Right hindlimb (tissue), 1 donor: ENCODE results near the gene PTPN2.

Experiments used
- DNase-seq: peaks from one replicate; pipeline ENCODE4 v3.0.0-alpha.2; 2018

Gene PTPN2

DNA sequence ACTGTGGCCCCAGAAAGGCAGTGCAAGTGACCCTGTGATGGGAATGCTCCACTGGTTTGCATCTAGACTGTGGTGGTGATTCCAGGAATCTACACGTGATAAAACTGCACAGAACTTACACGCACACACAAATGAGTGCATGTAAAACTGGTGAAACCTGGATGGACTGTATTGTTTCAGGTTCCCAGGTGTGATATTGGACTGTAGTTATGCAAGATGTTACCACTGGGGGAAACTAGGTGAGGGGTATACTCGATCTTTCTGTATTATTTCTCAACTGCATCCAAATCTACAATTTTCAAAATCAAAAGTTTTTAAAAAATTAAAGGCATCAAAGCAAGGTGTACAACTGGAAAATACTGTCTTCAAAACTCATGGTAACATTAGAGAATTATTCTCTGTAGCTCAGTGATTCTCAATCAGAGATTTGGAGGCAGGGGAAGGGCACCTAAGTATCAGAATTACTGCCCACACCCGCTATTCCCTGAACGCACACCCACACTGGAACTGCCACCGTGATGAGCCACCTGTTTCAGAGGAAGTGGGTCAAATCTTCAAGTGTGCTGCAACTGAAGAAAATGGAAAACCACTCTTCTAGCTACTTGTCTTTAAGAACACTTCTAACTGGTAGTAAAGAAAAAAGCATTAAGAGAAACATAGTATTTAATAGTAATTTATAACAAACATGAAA is 26.7 kb downstream of the PTPN2 start:
- no peak for DNase-seq

DNA sequence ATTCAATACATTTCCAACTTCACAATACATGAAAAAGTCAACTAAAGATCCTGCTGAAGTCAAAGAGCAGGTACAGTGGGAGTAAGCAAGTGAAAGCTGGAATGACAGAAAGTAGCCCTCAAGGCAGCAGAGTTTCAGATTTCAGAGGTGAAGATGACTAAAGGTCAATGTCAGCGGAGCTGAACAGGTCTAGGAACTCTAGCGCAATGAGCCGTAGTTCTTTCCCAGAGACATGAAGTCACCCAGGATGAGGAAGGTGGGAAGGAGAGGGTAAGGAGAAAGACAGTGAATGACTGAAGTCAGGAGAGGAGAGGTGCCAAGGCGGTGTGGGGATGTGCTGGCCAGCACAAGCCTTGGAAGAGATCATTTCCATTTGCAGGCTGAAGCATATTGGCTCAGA is 28.1 kb downstream of the PTPN2 start:
- no peak for DNase-seq

DNA sequence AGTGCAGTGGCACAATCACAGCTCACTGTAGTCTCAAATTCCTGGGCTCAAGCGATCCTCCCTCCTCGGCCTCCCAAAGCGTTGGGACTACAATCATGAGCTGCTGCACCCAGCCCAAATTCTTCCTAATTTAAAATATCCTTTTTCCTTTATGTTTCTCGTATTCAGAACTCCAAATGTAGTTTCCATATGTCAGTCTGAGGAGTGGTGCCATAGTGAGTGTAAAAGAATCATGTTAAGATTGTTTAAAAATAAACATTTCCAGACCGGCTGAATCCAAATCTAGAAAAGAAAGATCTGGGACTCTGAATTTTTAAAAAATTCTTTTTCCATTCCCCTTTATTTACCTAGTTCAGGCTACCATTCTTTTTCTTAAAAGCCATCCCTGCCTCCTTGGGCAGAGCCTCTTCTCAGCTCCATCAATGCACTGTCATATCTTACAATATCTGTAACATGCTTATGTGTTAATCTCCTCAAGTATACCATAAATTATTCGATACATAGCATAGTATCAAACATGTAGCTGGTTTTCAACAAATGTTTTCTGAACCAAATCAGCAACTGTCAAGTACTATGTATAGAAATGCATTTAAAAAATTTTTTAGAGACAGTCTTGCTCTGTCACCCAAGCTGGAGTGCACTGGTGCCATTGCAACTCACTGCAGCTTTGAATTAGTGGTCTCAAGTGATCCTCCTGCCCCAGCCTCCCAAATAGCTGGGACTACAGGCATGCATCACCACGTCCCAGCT is 31.3 kb downstream of the PTPN2 start:
- DNase-seq, result no peak

DNA sequence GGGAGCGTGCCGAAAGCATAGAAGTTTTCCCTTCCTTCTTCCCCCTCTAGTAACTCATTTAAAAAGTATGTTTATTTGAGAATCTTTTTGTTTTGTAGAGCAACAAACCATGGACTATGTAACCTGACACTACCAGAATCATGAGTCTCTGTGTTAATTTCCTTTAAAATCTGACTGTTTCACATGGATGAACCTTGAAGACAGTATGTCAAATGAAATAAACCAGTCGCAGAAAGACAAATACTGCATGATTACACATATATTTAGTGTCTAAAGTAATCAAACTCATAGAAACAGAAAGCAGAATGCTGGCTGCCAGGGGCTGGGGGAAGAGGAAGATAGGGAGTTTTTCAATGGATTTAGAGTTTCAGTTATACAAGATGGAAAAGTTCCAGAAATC is 32.3 kb downstream of the PTPN2 start:
- no peak for DNase-seq

DNA sequence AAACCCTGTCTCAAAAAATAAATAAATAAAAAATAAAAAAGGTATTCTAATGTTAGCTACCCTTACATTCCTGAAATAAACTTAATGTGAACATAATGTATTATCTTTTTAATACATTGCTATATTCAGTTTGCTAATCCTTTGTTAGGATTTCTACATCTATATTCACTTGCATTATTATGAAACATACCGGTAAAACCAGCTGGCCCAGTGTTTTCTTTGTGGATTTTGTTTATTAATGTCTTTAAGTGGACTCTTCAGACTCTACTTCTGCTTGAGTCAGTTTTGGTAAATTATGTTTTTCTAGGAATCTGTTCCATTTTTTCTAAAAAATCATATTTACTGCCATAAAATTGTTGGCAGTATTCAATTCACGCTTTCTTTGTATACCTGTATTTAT is 34.5 kb downstream of the PTPN2 start:
- DNase-seq, result no peak

DNA sequence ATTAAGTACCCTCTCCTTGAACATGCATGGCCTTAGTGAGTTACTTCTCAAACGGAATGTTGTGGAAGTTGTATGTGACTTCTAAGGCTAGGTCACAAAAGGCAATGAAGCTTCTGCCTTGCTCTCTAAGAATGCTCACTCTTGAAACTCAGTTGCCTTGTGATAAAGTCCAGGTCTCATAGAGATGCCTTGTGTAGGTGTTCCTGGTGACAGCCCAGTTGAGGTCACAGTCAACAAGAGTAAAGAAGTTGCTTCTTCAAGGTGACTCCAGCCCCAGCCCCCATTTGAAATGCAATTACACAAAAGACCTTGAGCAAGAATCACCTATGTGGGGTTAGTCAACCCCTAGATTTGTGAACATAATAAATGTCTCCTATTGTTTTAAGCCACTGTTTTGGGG is 35.6 kb downstream of the PTPN2 start:
- DNase-seq, result no peak

DNA sequence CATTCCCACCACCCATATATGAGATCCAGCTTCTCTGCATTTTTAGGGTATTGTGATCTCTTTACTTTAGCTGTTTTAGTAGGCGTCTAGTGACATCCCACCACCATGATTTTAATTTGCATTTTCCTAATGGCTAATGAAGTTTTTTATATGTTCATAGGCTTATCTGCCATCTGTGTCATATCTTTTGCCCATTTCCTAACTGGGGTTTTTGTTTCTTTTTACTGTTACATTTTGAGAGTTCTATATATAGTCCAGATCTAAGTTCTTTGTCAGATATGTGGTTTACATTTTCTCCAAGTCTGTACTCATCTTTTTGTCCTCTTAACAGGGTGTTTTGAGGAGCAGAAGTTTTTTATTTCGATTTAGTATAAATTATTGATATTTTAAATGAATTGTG is 39.6 kb downstream of the PTPN2 start:
- no peak for DNase-seq

DNA sequence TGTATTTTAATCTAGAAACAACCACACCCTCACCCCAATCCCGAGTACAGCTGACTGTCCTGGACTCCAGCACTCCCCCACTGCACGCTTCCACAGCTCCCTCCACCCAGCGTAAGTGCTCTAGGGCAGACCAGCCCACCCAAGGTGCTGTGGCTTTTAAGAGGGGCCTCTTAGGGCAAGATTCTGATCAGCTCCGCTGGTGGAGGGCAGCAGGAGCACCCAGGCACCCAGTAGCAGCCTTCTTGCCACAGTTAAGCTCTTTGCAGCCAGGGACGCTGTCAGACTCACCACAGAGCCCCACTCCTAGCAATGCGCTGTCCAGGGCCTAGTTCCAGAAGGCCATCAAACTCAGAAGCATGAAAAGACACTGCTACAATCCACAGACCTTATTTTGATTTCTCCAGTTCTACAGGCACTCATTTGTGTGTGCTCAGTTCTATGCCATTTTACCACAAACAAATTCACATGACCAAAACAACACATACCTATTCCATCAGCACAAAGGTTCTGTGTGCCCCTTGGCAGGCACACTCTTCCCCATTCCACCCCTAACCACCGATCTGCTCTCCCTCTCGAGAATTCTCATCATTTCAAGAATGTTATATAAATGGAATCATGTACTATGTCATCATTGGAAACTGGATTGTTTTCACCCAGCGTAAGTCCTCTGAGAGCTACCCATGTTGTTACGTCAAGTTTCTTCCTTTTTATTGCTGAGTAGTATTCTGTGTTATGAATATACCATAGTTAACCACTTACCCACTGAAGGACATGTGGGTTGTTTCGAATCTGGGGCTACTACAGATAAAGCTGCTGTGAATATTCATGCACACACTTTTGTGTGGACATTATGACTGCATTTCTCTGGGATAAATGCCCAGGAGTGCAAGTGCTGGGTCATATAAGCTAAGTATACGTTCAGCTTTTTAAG is 40.4 kb downstream of the PTPN2 start:
- no peak for DNase-seq

DNA sequence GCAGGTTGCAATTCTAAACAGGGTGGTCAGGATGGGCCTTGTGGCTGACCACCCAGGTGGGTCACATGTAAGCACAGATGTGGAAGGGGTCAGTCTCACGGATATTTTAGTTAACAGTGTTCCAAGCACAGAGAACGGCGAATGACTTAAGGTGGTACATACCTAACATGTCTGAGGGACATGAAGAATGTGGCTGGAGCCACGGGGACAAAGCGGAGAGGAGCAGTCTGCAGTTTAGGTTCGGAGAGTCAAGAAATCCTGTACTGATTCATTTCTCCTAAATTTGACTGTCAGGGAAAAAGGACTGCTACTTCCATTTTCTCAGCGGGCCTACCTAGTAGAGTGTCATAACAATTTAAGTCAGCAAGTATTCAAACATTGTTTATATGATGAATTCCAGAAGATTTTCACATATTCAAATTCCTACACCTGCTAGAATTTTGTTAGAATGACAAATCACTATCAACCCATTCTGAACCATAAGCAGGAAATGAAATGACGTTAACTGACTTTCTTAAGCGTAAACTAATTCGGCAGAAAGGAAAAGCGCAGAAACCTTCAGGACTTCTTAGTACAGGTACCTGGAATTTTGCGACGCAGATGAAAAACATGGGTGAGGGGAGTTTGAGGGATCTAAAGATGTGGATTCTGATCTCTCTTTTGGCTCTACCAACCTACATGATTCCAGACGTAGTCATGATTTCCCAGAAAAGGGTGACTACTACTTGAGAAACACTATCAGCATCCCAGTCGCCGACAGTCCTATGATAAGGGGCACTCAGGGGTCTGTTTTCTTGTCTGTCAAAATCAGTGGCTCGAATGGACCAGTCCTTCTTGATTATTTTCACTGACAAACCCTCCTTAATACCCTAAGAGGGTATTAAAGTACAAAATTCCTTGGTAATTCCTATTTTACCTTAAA is 41.3 kb downstream of the PTPN2 start:
- DNase-seq, result no peak

DNA sequence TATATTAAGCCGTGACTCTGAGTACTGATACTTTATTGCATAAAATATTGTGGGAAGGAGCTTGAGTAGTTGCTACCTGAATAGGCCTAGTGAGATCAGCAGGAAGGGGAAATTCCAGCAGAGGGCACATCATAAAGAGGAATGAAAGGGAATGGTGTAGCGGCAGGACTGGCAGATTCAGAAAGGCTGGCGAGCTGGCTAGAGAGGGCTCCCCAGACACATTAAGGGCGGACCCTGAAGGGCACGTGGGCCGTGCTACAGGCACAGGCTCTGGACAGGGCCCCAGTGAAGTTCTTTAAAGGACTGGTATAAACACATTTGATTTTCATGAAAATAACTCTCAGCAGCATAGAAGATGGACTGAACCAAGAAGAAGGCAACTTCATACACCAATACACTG is 43.0 kb downstream of the PTPN2 start:
- DNase-seq, result no peak

DNA sequence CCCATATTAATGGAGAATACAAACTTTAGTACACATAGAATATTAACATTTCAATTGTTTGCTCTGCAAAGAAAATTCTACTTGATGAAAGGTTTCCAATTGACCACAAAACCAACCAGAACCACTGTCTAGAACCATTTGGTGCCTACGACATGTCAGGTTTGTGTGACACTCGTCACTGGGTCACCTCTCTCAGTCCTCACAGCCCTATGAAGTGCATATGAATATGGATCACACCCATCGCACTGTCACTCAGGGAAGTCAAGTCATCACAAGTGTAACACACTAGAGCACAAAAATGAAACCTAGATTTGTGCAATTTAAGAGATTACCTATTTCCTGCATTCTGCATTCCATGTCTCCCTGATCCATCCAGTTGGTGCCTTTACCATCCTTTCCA is 43.7 kb downstream of the PTPN2 start:
- DNase-seq, result no peak

DNA sequence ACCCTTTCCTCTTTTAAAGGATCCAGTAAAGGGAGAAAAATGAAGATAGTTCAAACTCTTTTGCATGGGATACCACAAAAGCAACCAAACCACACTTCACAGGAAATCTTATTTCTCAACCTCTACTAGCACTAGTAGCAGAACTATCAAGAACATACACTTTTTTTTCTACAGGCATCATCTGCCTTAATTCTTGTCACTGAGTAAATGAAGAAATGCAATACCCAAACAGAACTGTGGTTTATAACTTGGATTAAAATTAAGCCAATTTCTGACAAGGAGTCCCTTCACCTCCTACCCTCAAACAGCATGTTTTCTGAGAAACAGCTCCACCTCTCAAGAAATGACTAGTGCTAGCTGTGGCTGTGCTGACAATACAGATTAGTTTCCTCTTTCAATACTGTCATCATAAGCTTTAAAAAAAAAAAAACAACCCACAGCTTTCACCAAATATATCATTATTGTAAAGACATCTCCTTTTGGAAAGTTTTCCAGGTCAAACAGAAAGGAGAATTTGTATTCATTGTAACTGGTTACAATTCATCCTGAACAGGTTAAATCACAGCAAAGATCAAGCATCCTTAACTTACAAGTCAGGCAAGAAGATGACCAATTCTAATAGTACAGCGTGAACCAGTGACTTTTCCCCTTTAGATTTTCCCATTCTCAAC is 44.4 kb downstream of the PTPN2 start:
- no peak for DNase-seq

DNA sequence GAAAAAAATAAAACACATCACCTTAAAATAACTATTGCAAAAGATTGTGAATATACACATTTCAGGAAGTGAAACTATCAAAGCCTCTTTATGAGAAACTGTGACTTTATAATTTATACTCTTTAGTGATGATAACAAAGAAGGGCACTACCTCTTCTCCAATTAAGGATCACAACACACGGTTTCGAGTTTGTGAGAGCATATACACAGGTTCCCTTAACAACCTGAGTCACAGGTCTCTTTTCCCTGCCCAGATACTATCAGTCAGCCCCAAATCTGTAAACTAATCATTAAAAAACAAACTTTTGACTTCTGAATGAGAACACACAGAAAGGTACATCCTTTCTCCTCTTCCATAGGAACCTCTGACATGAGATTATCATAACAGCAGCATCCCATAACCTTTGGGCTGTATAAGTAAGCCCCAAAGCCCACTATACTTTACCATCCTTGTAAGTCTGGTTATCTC is 44.9 kb downstream of the PTPN2 start:
- no peak for DNase-seq

DNA sequence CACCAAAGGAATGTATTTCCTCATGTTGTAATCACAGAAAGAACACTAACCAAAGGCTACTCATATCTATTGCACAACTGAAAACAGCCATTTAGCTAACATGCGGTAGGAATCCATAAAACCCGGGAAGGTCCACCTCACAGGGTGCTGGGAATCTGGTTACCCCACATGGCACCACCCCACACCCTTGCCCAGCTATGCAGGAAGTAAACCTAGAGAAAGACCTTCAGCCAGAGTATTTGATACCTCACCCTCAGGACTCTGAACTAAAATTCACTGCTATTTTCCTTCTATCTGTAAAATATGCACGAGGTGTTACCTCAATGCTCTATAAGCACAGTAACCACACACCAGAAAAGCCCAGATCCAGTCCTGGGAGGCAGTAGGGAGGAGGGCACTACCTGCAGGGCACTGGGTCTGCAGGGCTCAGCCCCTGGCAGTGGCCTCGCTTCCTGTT is 45.8 kb downstream of the PTPN2 start:
- no peak for DNase-seq

DNA sequence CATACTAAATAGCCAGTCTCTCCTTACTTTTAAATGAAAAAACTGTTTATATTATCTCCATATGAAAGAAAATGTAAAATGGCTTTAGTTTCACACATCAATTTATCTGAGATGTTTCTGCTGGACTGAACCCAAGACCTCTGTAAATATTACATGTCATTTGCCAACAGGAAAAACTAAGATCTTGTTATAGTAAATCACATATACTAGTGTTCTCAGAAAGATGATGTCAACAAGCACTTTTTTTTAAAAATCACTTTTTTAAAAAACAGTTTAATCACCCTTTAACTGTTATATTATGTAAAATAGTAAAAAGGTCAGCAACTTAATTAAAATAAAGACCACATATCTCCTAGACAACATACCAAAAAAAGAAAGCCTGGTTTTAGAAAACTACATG is 46.3 kb downstream of the PTPN2 start:
- DNase-seq, result no peak

DNA sequence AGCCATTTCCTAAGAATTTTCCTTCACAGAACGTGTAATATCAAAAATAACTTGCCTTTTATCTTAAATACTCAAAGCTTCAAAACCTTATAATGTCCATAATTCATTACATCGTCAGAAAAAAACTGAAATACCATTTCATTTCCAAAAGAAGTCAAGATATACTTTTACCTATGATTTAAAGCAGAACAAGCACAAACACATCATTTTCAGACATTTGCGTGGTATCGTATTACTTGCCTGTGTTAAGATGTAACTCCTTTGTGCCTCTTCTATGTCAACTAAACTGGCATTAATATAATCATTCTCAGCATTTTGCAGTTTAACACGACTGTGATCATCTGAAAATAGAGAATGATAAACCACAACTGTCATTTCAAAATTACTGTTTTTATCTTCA is 47.5 kb downstream of the PTPN2 start:
- no peak for DNase-seq

DNA sequence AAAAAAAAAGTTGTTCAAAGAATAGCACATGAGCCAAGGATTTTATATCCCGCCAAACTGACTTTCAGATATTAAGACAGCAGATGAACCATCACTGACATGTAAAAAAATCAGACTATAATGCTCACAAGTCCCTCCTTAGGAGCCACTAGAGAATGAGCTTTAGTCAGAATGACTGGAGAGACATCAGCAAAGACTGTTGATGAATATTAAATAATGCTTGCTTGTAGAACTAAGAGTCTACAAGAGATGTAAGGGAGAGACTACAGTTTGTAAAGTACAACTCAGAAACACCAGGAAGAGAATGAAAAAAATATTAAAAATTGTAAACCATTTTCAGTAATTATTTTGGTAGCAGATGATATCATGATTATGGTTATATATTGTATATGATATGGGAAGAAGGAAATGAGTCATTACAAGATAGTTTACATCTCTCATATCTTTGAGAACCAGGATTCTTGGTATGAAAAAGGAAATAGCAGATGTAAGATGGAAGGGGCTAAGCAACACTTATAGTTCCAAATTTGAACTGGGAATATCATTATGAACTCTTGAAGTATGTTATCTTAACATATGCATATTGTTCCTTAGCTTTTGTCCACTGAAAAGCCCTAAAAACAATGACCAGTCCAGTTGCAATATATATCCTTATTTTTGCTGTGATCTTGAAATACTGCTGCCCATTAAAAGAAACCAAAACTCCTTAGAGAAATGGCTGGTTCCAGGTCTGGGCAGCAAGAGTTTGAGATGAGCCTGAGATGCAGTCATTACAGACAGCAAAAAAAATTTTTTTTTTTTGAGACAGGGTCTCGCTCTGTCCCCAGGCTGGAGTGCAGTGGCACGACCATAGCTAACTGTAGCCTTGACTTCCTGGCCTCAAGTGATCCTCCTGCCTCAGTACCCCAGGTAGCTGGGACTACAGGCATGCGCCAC is 55.7 kb downstream of the PTPN2 start:
- no peak for DNase-seq

DNA sequence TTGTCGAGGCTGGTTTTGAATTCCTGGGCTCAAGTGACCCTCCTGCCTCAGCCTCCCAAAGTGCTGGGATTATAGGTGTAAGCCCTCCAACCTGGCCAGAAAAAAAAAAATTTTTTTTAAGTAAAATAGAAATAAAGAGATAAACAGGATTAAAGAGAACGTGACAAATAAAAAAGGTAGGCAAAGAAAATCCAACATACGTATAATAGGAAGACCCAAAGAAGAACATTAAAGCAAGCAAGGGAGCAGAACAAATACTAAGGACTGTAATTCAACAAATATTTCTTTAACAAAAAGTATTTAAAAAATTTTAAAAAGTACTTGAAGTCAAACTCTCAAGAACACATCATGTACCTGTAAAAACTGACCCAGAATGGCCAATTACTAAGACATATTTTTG is 56.4 kb downstream of the PTPN2 start:
- no peak for DNase-seq

DNA sequence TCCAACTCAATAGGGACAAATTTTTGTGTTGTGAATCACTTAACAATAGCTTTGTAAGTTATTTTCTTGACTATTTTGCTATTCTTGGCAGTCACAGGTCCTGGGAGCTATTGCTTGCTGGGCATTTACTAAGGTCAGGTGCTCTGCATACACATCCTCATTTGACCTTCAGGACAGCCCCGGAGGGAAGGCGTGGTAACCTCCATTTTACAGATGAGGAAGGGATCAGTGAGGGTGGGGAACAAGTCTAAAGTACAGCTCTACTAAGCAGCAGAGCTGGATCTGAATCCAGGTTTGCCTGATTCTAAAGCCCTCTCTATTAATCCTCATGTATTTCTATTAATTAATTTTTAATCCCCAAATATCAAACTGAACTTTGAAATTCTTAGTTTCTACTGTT is 58.8 kb downstream of the PTPN2 start:
- DNase-seq, result no peak

DNA sequence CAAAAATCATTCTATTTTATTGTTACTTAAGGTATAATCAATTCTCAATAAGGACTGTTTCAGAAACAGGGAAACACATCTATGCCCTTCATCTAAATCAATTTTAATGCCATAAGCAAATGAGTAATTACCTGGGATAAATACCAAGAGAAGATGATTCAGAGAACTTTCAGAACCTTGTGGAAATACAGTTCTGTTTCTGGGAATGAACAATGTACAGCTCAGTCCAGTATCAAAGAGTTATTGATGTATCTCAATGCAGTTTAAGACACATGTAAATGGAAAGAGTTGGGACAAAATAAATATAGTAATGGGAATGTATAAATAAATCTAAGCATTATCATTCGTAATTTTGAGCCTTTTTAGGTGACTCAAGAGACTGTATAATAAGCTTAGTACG is 60.1 kb downstream of the PTPN2 start:
- DNase-seq, result no peak

DNA sequence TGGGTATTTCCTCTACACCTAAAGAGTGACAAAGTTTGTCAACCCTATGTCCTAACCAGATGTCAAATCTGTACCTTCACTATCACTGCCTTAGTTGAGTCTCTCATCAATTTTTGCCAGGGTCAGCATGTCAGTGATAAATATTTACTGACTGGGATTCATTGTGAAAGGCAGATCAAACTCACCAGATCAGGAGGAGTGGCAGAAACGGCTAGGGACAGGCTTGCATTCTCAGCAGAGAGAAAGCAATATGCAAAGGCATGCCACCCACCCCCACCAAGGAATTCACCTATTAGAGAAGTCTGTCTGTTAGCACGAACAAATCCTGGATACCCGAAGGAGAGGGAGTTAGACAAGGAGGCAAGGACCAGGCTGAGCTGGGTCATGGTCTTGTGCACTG is 62.6 kb downstream of the PTPN2 start:
- no peak for DNase-seq
